ENCODE data around the gene SEMA5B. TPM values are rescaled to one million over a fixed set of nuclear protein-coding genes. Genes with fewer than 3 reads are reported as not detected.

Gene SEMA5B
- total and polyA plus RNA-seq, 8 donors = 0.52 to 11.0 (median 1.3) TPM

- no peak for ATAC-seq
- Histone ChIP-seq H3K9me3 (no peaks in the 10 kb centered on the region), H3K27ac (no peak overlapping the region), H3K36me3 (no peaks in the 10 kb centered on the region), H3K4me3 (no peak overlapping the region), H3K27me3 (no peaks in the 10 kb centered on the region), H3K4me1 (peaks cover 6 to 31% (median 28%) of the 10 kb centered on the region in 3 donors)
- no peak for DNase-seq
- TF ChIP-seq, protein P1, sequence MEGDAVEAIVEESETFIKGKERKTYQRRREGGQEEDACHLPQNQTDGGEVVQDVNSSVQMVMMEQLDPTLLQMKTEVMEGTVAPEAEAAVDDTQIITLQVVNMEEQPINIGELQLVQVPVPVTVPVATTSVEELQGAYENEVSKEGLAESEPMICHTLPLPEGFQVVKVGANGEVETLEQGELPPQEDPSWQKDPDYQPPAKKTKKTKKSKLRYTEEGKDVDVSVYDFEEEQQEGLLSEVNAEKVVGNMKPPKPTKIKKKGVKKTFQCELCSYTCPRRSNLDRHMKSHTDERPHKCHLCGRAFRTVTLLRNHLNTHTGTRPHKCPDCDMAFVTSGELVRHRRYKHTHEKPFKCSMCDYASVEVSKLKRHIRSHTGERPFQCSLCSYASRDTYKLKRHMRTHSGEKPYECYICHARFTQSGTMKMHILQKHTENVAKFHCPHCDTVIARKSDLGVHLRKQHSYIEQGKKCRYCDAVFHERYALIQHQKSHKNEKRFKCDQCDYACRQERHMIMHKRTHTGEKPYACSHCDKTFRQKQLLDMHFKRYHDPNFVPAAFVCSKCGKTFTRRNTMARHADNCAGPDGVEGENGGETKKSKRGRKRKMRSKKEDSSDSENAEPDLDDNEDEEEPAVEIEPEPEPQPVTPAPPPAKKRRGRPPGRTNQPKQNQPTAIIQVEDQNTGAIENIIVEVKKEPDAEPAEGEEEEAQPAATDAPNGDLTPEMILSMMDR (IDR thresholded peaks at IDR 0.05) = no peak
- WGBS, 2 donors = 93 to 100% methylated on average over 1 of the region's 1 CpG
- intact Hi-C loops (cut with DNase I) = no loop called here
- no peak for FAIRE-seq
Observed at GRCh38 chr3:123075359-123075758, 47.8 kb upstream of the SEMA5B start.

- Histone ChIP-seq H3K27ac (no peak overlapping the region), H3K4me3 (no peak overlapping the region), H3K9me3 (no peaks in the 10 kb centered on the region), H3K4me1 (peaks cover 23 to 41% (median 31%) of the 10 kb centered on the region in 3 donors), H3K27me3 (no peaks in the 10 kb centered on the region), H3K36me3 (no peaks in the 10 kb centered on the region)
- ATAC-seq = no peak
- 87 to 95% methylated on average over 1 of the region's 1 CpG for WGBS, 2 donors
- TF ChIP-seq, protein P1 (IDR thresholded peaks at IDR 0.05) = no peak
- DNase-seq = no peak
- no peak for FAIRE-seq
- intact Hi-C loops (cut with DNase I) = no loop called here
Observed at GRCh38 chr3:123072564-123072963, 45.0 kb upstream of the SEMA5B start.

DNA sequence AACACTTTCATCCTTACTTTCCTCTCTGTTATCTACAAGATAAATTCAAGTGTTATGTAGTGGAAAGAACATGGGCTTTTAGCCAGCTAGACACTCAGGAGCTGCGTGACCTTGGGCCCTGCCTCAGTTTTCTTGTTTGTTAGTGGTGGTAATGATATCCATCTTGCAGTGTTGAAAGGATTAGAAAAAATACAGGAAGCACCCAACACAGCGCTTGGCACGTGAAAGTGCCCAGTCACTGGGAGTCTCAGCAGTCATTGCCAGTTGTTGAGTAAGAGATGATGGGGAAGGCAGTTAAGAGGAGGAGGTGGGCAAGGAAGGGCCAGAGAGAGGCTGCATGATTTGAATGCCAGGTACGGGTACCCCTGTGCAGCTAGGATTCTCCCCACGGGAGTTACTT, 44.6 kb upstream of the SEMA5B start:
- TF ChIP-seq, protein P1 (IDR thresholded peaks at IDR 0.05) = no peak
- FAIRE-seq = no peak
- 45 to 50% methylated on average over 5 of the region's 5 CpGs for WGBS, 2 donors
- Histone ChIP-seq H3K4me1 (peaks cover 23 to 40% (median 30%) of the 10 kb centered on the region in 3 donors), H3K36me3 (no peaks in the 10 kb centered on the region), H3K9me3 (no peaks in the 10 kb centered on the region), H3K27me3 (no peaks in the 10 kb centered on the region), H3K27ac (no peak overlapping the region), H3K4me3 (no peak overlapping the region)
- intact Hi-C loops (cut with DNase I) = no loop called here
- ATAC-seq = peak in 2 of 4 donors; percentile 11 to 19
- peak in 1 of 6 donors; percentile 32 for DNase-seq

DNA sequence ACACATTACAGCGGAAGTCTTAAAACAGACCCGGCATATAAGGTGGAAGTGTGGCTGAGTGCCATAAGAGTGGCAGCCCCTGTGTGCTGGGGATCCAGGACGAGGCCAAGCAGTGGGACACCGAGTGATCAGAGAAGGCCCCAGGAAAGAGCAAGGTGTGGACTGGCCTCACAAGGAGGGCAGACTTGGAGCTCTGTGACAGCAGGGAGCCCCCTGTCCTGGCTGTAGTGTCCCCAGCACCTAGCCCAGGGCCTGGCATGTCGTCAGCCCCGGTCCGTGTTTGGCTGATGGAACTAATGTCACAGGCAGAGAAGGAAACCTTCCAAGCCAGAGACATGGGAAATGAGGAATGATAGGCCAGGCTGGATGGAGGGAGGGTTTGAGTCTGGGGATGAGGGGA, 44.0 kb upstream of the SEMA5B start:
- no peak for ATAC-seq
- intact Hi-C loops (cut with DNase I) = no loop called here
- whole genome bisulfite sequencing, 2 donors = 71 to 80% methylated on average over 7 of the region's 7 CpGs
- TF ChIP-seq, protein P1 (IDR thresholded peaks at IDR 0.05) = no peak
- no peak for DNase-seq
- no peaks in the 10 kb centered on the region for H3K36me3 ChIP-seq
- no peak for FAIRE-seq
- H3K9me3 ChIP-seq = no peaks in the 10 kb centered on the region
- H3K4me1 ChIP-seq = peaks cover 23 to 35% (median 25%) of the 10 kb centered on the region in 3 donors
- no peaks in the 10 kb centered on the region for H3K27me3 ChIP-seq
- H3K4me3 ChIP-seq = no peak overlapping the region
- no peak overlapping the region for H3K27ac ChIP-seq

DNA sequence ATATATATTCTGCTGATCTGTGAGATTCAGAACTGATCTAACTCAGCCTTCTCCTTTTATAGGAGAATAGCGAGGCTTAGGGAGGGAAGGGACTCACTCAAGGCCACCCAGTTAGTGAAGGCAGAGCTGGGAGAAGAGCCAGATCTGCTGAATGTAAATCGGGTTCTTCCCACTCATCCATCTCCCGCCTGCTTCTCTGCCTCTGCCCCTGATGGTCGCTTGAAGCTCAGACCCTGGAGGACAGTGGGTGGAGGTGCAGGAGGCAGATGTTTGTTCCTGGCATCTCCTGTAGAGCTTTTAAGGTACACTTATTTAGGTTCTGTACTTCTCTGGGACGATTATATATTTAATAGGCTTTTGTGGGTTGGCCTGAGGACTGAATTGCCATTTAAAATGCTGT, 43.6 kb upstream of the SEMA5B start:
- Histone ChIP-seq H3K36me3 (no peaks in the 10 kb centered on the region), H3K27ac (no peak overlapping the region), H3K27me3 (no peaks in the 10 kb centered on the region), H3K4me1 (peaks cover 23 to 30% (median 25%) of the 10 kb centered on the region in 3 donors), H3K4me3 (no peak overlapping the region), H3K9me3 (no peaks in the 10 kb centered on the region)
- 40 to 46% methylated on average over 5 of the region's 5 CpGs for WGBS, 2 donors
- ATAC-seq (no peak), DNase-seq (no peak), FAIRE-seq (no peak)
- TF ChIP-seq, protein P1 (IDR thresholded peaks at IDR 0.05) = no peak
- intact Hi-C loops (cut with DNase I) = no loop called here
